GM12891 (cell line): ENCODE data around the gene APBB1IP.

Source experiments
- POLR2A ChIP-seq: IDR thresholded peaks from 2 replicates; pipeline ENCODE4 v1.6.1; 2011; ENCODE audit warnings: low read depth, low read length, control low read depth
- POLR2AphosphoS5 ChIP-seq: IDR thresholded peaks from 2 replicates; pipeline ENCODE4 v1.6.1; 2011; ENCODE audit warnings: low read depth, low read length, control low read depth
- TAF1 ChIP-seq: IDR thresholded peaks from 2 replicates; pipeline ENCODE4 v1.6.1; 2011; ENCODE audit warnings: low read depth, low read length, control low read depth

GRCh38 chr10:26528048-26528447, 89.9 kb downstream of the APBB1IP start:
- TF ChIP-seq POLR2A: no peak
- no peak for TF ChIP-seq POLR2AphosphoS5
- TF ChIP-seq TAF1: no peak
